CD4-positive, alpha-beta memory T cell (primary cell): Measurements from ENCODE around the gene GMCL2. TPM values are rescaled to one million over a fixed set of nuclear protein-coding genes. Genes with fewer than 3 reads are reported as not detected.

Experiments used
- CTCF ChIA-PET: fragments of 350-600 bp; sonication (Branson Sonifier 250); formaldehyde crosslinking; loops from one replicate; lab custom pipeline; 2021; ENCODE audit warnings: inconsistent platforms; ENCODE audit not compliant: partially characterized antibody; lab: Charles Lee
- POLR2A ChIA-PET: fragments of 350-600 bp; sonication (Branson Sonifier 250); formaldehyde crosslinking; loops from one replicate; lab custom pipeline; 2021; ENCODE audit not compliant: partially characterized antibody; lab: Charles Lee
- DNase-seq, 5 donors: peaks; one replicate each; pipeline versions ENCODE4 v3.0.0 to v3.0.0-alpha.2; 2020 to 2022; ENCODE audit warnings: mixed read lengths in 1 of 5
- H3K27ac ChIP-seq: one replicate; pipeline ENCODE4 v1.7.0; 2013; ENCODE audit warnings: low read depth, low read length
- H3K27me3 ChIP-seq: 2 replicates; pipeline ENCODE4 v1.7.0; 2013; ENCODE audit warnings: mild to moderate bottlenecking, low read length, moderate library complexity; ENCODE audit not compliant: insufficient read depth
- H3K36me3 ChIP-seq: 2 replicates; pipeline ENCODE4 v1.7.0; 2013; ENCODE audit warnings: mild to moderate bottlenecking, low read length, moderate library complexity; ENCODE audit not compliant: insufficient read depth
- H3K4me1 ChIP-seq: 2 replicates; pipeline ENCODE4 v1.7.0; 2013; ENCODE audit warnings: mild to moderate bottlenecking, low read length, moderate library complexity; ENCODE audit not compliant: insufficient read depth
- H3K4me3 ChIP-seq, 2 donors: one replicate each; pipeline ENCODE4 v1.7.0; 2013; ENCODE audit warnings: low read length in 2 of 2, mild to moderate bottlenecking in 1 of 2
- H3K9me3 ChIP-seq, 2 donors: one replicate each; pipeline ENCODE4 v1.7.0; 2013; ENCODE audit warnings: low read length in 2 of 2, control low read depth in 1 of 2; ENCODE audit not compliant: control insufficient read depth in 1 of 2
- H3K27ac Mint-ChIP-seq, 7 donors: one replicate each; pipeline ENCODE4 v1.8.0; 2020 to 2021; ENCODE audit warnings: mixed read lengths in 7 of 7, mild to moderate bottlenecking in 6 of 7, inconsistent platforms in 3 of 7, moderate library complexity in 3 of 7
- H3K27me3 Mint-ChIP-seq, 2 donors: one replicate each; pipeline ENCODE4 v1.8.0; 2020 to 2021; ENCODE audit warnings: mixed read lengths in 2 of 2
- H3K36me3 Mint-ChIP-seq, 2 donors: one replicate each; pipeline ENCODE4 v1.8.0; 2020 to 2021; ENCODE audit warnings: mixed read lengths in 2 of 2, inconsistent platforms in 1 of 2, mild to moderate bottlenecking in 1 of 2
- H3K4me1 Mint-ChIP-seq, 4 donors: one replicate each; pipeline ENCODE4 v1.8.0; 2020 to 2021; ENCODE audit warnings: mixed read lengths in 4 of 4, mild to moderate bottlenecking in 1 of 4
- H3K4me3 Mint-ChIP-seq, 8 donors: one replicate each; pipeline ENCODE4 v1.8.0; 2020 to 2021; ENCODE audit warnings: mixed read lengths in 8 of 8, mild to moderate bottlenecking in 7 of 8, moderate library complexity in 6 of 8, inconsistent platforms in 3 of 8
- H3K9me3 Mint-ChIP-seq, 8 donors: one replicate each; pipeline ENCODE4 v1.8.0; 2020 to 2021; ENCODE audit warnings: mixed read lengths in 8 of 8, mild to moderate bottlenecking in 5 of 8, inconsistent platforms in 3 of 8, moderate library complexity in 1 of 8
- intact Hi-C: fragments of 100-400 bp; cut with micrococcal nuclease; formaldehyde crosslinking; loops from one replicate; pipeline ENCODE4 v1.15.1; 2023
- polyA plus RNA-seq, 2 donors: library from polyadenylated mRNA; unstranded; fragments of 300-500 nt; fragmentation: Illumina TruSeq; gene quantifications; one replicate each; pipeline ENCODE4 v1.2.3, GENCODE V29; 2021
- total RNA-seq, 2 experiments: library from RNA; stranded (reverse); gene quantifications; one replicate each; pipeline ENCODE4 v1.2.3, GENCODE V29; 2021

Gene GMCL2
- total and polyA plus RNA-seq, 4 experiments from 2014 or later = not detected

DNA sequence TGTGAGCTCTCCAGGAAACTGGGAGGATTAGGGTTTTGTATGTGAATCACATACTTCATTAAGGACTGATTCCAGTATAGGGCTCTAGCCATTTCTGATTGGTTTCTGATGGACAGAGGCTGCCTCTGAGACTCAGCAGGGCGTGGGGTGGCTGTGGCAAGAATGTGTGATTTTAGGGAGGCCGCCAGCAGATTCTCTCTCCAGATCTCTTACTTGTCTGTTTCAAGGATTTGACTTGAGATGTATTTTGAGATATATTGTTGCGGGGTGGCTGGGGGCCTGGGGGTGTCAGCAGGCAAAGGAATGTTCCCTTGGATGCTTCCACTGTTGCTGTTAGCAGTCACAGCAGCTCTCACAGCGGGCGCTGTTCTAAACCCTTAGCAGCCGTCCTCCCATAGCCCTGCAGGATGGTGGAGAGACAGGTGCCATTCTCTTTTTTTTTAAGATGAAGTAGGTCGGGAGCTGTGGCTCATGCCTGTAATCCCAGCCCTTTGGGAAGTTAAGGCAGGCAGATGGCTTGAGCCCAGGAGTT lies 9.2 kb upstream of the GMCL2 start:
- peaks cover 7 to 23% (median 15%) of the 10 kb centered on the region in 4 donors for H3K4me1 Mint-ChIP-seq
- H3K9me3 ChIP-seq = no peaks in the 10 kb centered on the region
- intact Hi-C loops = no loop called here
- no peak overlapping the region for H3K27ac Mint-ChIP-seq
- no peak overlapping the region for H3K4me3 Mint-ChIP-seq
- CTCF ChIA-PET = no interaction called here
- no peaks in the 10 kb centered on the region for H3K27me3 ChIP-seq
- peaks cover 6 to 7% of the 10 kb centered on the region in 2 donors for H3K27me3 Mint-ChIP-seq
- H3K36me3 Mint-ChIP-seq = no peaks in the 10 kb centered on the region
- H3K4me3 ChIP-seq = no peak overlapping the region
- H3K36me3 ChIP-seq = no peaks in the 10 kb centered on the region
- peaks cover 5% of the 10 kb centered on the region for H3K4me1 ChIP-seq
- no peak overlapping the region for H3K27ac ChIP-seq
- H3K9me3 Mint-ChIP-seq = no peaks in the 10 kb centered on the region
- POLR2A ChIA-PET = no interaction called here
- DNase-seq = no peak

DNA sequence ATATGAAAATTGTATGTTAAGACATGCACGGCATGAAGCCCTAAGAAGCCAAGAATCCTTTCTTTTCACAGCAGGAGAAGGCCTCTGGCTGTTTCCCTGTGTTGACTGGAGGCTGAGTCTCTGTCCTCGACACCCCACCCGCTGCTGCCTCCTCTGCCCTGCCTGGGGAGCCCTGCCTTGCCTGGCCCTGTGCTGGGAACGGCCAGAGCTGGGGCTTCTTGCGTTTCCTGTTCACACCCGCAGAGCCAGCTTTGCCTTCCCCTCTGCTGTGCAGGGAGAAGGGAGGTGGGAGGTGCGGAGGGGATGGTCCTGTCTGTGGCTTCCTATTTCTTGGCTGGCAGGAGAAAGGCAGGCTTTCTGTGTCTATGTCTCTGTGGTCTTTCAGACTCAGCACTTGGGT lies 6.9 kb upstream of the GMCL2 start:
- H3K4me1 Mint-ChIP-seq = peaks cover 7 to 23% (median 15%) of the 10 kb centered on the region in 4 donors
- Histone ChIP-seq H3K36me3 (no peaks in the 10 kb centered on the region), H3K27me3 (peaks cover under 1% of the 10 kb centered on the region), H3K4me3 (no peak overlapping the region), H3K27ac (no peak overlapping the region), H3K4me1 (peaks cover 5% of the 10 kb centered on the region), H3K9me3 (no peaks in the 10 kb centered on the region)
- H3K4me3 Mint-ChIP-seq = peak overlapping the region in 1 of 8 donors; percentile 32
- H3K36me3 Mint-ChIP-seq = no peaks in the 10 kb centered on the region
- ChIA-PET CTCF (no interaction called here), POLR2A (no interaction called here)
- no peaks in the 10 kb centered on the region for H3K9me3 Mint-ChIP-seq
- H3K27me3 Mint-ChIP-seq = peaks cover 9% of the 10 kb centered on the region in 2 donors
- intact Hi-C loops = no loop called here
- DNase-seq = no peak
- H3K27ac Mint-ChIP-seq = no peak overlapping the region

DNA sequence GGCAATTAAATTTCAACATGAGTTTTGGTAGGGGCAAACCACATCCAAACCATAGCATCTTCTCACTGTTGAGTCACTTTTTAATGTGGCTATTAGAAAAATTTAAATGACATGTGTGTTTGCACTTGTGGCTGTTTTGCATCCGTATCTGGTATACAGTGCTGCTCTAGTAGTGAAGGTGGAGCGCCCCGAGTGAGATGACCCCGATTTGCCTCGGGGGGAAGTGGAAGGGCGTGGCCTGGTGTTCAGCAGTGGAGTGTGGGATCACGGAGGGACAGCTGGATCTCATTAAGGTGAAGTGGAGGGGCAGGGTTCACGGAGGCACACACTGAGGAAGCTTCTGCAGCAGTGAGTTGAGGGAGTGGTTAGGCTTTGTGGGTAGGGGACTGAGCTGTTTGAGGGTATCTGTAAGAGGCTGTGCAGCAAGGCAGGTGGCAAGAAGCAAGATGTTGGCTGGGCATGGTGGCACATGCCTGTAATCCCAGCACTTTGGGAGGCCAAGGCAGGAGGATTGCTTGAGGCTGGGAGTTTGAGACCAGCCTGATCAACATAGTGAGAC lies 6.2 kb upstream of the GMCL2 start:
- peaks cover 9 to 15% of the 10 kb centered on the region in 2 donors for H3K27me3 Mint-ChIP-seq
- DNase-seq = no peak
- H3K36me3 Mint-ChIP-seq = no peaks in the 10 kb centered on the region
- H3K4me1 ChIP-seq = peaks cover 5% of the 10 kb centered on the region
- H3K27ac ChIP-seq = no peak overlapping the region
- H3K4me3 Mint-ChIP-seq = peak overlapping the region in 5 of 8 donors; percentile 26 to 63 (median 55)
- peak overlapping the region in 2 of 7 donors; percentile 52 to 72 for H3K27ac Mint-ChIP-seq
- H3K4me3 ChIP-seq = no peak overlapping the region
- H3K9me3 ChIP-seq = no peaks in the 10 kb centered on the region
- intact Hi-C loops = no loop called here
- H3K4me1 Mint-ChIP-seq = peaks cover 7 to 23% (median 15%) of the 10 kb centered on the region in 4 donors
- ChIA-PET CTCF (no interaction called here), POLR2A (interaction anchor here (0.9 kb wide), 1 partner anchor 14 kb away, joined by 3 read pairs; no protein-coding TSS in a partner anchor)
- H3K36me3 ChIP-seq = no peaks in the 10 kb centered on the region
- peaks cover 5% of the 10 kb centered on the region for H3K27me3 ChIP-seq
- no peaks in the 10 kb centered on the region for H3K9me3 Mint-ChIP-seq

DNA sequence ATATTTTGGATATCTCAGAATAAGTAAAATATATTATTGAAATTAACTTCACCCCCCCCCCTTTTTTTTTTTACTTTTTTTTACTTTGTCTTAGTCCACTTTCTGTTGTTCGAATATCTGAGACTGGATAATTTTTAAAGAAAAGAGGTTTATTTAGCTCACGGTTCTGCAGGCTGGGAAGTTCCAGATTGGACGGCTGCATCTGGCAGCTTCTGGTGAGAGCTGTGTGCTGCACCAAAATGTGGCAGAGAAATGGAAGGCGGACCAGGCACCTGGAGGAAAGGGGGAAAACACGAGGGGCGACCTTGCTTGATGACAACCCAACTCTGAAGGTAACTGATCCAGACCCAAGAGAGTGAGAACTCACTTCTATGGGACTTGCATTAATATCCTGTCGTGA lies 5.6 kb upstream of the GMCL2 start:
- ChIA-PET CTCF (no interaction called here), POLR2A (interaction anchor here (0.9 kb wide), 1 partner anchor 14 kb away, joined by 3 read pairs; no protein-coding TSS in a partner anchor)
- DNase-seq = no peak
- peak overlapping the region in 1 of 8 donors; percentile 14 for H3K4me3 Mint-ChIP-seq
- intact Hi-C loops = no loop called here
- H3K27ac Mint-ChIP-seq = no peak overlapping the region
- Histone ChIP-seq H3K9me3 (no peaks in the 10 kb centered on the region), H3K4me1 (peaks cover 5% of the 10 kb centered on the region), H3K36me3 (no peaks in the 10 kb centered on the region), H3K27me3 (peaks cover 5% of the 10 kb centered on the region), H3K4me3 (no peak overlapping the region), H3K27ac (no peak overlapping the region)
- no peaks in the 10 kb centered on the region for H3K36me3 Mint-ChIP-seq
- H3K9me3 Mint-ChIP-seq = no peaks in the 10 kb centered on the region
- peaks cover 9 to 16% of the 10 kb centered on the region in 2 donors for H3K27me3 Mint-ChIP-seq
- H3K4me1 Mint-ChIP-seq = peaks cover 7 to 23% (median 15%) of the 10 kb centered on the region in 4 donors

DNA sequence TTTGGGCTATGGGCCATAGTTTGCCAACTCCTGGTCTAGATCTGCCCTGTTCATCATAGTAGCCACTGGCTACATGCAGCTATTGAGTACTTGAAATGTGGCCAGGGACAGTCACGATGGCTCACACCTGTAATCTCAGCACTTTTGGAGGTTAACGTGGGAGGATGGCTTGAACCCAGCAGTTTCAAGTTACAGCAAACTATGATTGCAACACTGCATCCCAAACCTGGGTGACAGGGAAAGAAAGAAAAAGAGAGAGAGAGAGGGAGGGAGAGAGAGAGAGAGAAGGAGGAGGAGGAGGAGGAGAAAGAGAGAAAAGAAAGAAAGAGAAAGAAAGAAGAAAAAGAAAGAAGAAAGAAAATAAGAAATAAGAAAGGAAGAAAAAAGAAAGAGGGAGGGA lies 5.1 kb upstream of the GMCL2 start:
- Histone ChIP-seq H3K27ac (no peak overlapping the region), H3K9me3 (no peaks in the 10 kb centered on the region), H3K27me3 (peaks cover 5% of the 10 kb centered on the region), H3K4me1 (peaks cover 5% of the 10 kb centered on the region), H3K36me3 (no peaks in the 10 kb centered on the region), H3K4me3 (no peak overlapping the region)
- Mint-ChIP-seq H3K4me1 (peaks cover 7 to 23% (median 15%) of the 10 kb centered on the region in 4 donors), H3K4me3 (no peak overlapping the region), H3K27me3 (peaks cover 9 to 16% of the 10 kb centered on the region in 2 donors), H3K27ac (no peak overlapping the region), H3K9me3 (no peaks in the 10 kb centered on the region), H3K36me3 (no peaks in the 10 kb centered on the region)
- POLR2A ChIA-PET = no interaction called here
- no peak for DNase-seq
- intact Hi-C loops = no loop called here
- CTCF ChIA-PET = no interaction called here

DNA sequence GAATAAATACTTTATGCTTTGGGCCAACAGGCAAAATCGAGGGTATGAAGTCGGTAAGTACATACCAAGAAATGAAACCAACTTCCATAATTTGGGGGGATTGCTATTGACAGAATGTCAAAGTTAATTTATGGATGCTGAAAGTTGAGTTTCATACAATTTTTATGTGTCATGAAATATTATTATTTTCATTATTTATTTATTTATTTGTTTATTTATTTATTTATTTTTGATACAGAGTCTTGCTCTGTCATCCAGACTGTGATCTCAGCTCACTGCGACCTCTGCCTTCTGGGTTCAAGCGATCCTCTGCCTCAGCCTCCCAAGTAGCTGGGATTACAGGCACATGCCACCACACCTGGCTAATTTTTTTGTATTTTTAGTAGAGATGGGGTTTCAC lies 4.5 kb upstream of the GMCL2 start:
- peaks cover 0 to 2% (median 0%) of the 10 kb centered on the region in 8 donors for H3K9me3 Mint-ChIP-seq
- no peak overlapping the region for H3K27ac Mint-ChIP-seq
- Histone ChIP-seq H3K4me3 (no peak overlapping the region), H3K36me3 (no peaks in the 10 kb centered on the region), H3K4me1 (peaks cover 5% of the 10 kb centered on the region), H3K27me3 (peaks cover 5% of the 10 kb centered on the region), H3K9me3 (no peaks in the 10 kb centered on the region), H3K27ac (no peak overlapping the region)
- H3K36me3 Mint-ChIP-seq = no peaks in the 10 kb centered on the region
- peaks cover 7 to 23% (median 15%) of the 10 kb centered on the region in 4 donors for H3K4me1 Mint-ChIP-seq
- CTCF ChIA-PET = no interaction called here
- H3K27me3 Mint-ChIP-seq = peaks cover 9 to 16% of the 10 kb centered on the region in 2 donors
- DNase-seq = no peak
- POLR2A ChIA-PET = no interaction called here
- intact Hi-C loops = no loop called here
- no peak overlapping the region for H3K4me3 Mint-ChIP-seq

DNA sequence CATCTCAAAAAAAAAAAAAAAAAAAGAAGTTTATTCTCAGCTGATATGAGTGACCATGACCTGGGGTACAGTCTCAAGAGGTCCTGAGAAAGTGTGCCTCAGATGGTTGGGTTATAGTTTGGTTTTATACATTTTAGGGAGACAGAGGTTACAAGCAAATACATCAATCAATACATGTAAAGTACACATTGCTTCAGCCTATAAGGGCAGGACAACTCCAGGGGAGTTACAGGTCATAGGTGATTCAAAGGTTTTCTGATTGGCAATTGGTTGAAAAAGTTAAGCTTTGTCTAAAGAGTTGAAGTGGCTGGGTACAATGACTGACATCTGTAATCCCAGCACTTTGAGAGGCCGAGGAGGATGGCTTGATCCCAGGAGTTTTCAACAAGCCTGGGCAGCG lies 2.3 kb upstream of the GMCL2 start:
- DNase-seq = no peak
- peaks cover 0 to 2% (median 0%) of the 10 kb centered on the region in 8 donors for H3K9me3 Mint-ChIP-seq
- CTCF ChIA-PET = no interaction called here
- intact Hi-C loops = no loop called here
- H3K27ac Mint-ChIP-seq = no peak overlapping the region
- H3K4me3 Mint-ChIP-seq = no peak overlapping the region
- no peaks in the 10 kb centered on the region for H3K36me3 ChIP-seq
- H3K27ac ChIP-seq = no peak overlapping the region
- peaks cover 5% of the 10 kb centered on the region for H3K4me1 ChIP-seq
- H3K36me3 Mint-ChIP-seq = no peaks in the 10 kb centered on the region
- H3K9me3 ChIP-seq = no peaks in the 10 kb centered on the region
- peaks cover 5% of the 10 kb centered on the region for H3K27me3 ChIP-seq
- H3K4me1 Mint-ChIP-seq = peaks cover 5 to 20% (median 13%) of the 10 kb centered on the region in 4 donors
- POLR2A ChIA-PET = no interaction called here
- peaks cover 9 to 11% of the 10 kb centered on the region in 2 donors for H3K27me3 Mint-ChIP-seq
- no peak overlapping the region for H3K4me3 ChIP-seq
